Tibial nerve (tissue), 4 donors: ENCODE results near the gene CARD9. TPM values are rescaled to one million over a fixed set of nuclear protein-coding genes. Genes with fewer than 3 reads are reported as not detected.
A peak's percentile ranks its signal among the peaks of the same experiment; 100 is the strongest.
"Not testable (repeated sequence)": the region's sequence is repeated elsewhere in the genome, so short reads cannot be mapped to it uniquely, and the experiment has no call there.

Experiments
- DNase-seq, 2 donors: peaks; one replicate each; pipeline ENCODE4 v3.0.0-alpha.2; 2019; ENCODE audit warnings: low spot score in 2 of 2
- H3K27ac ChIP-seq, 4 donors: fragments of 200-600 bp; sonication (generic) in 3 of 4; one replicate each; pipeline ENCODE4 v1.5.1; 2017 to 2019; ENCODE audit warnings: mild to moderate bottlenecking in 1 of 4
- H3K27me3 ChIP-seq, 2 donors: fragments of 200-600 bp; sonication (generic) in 1 of 2; one replicate each; pipeline versions ENCODE4 v1.5.1 to v1.6.0; 2017 to 2019
- H3K36me3 ChIP-seq, 3 donors: fragments of 200-600 bp; sonication (generic); one replicate each; pipeline ENCODE4 v1.5.1; 2018 to 2019
- H3K4me1 ChIP-seq, 4 donors: fragments of 200-600 bp; sonication (generic) in 3 of 4; one replicate each; pipeline ENCODE4 v1.5.1; 2017 to 2019
- H3K4me3 ChIP-seq, 4 donors: fragments of 200-600 bp; sonication (generic) in 3 of 4; one replicate each; pipeline ENCODE4 v1.5.1; 2017 to 2019; ENCODE audit warnings: mild to moderate bottlenecking in 1 of 4, moderate library complexity in 1 of 4
- H3K9me3 ChIP-seq, 4 donors: fragments of 200-600 bp; sonication (generic) in 3 of 4; one replicate each; pipeline ENCODE4 v1.5.1; 2017 to 2019
- CTCF ChIP-seq, 5 experiments: fragments of 200-600 bp in 3 of 5; fragments of 450-650 bp in 2 of 5; sonication (generic) in 3 of 5; IDR thresholded peaks; one replicate each; pipeline ENCODE4 v1.5.1; 2016 to 2019; ENCODE audit warnings: antibody characterized with exemption in 5 of 5, mild to moderate bottlenecking in 3 of 5, moderate library complexity in 2 of 5
- EP300 ChIP-seq, 2 donors: sonication (generic); formaldehyde crosslinking; IDR thresholded peaks; one replicate each; pipeline ENCODE4 v1.6.1; 2017; ENCODE audit warnings: antibody characterized with exemption in 2 of 2, mild to moderate bottlenecking in 1 of 2
- POLR2A ChIP-seq, 2 donors: fragments of 450-650 bp; IDR thresholded peaks; one replicate each; pipeline ENCODE4 v1.6.1; 2017; ENCODE audit warnings: antibody characterized with exemption in 2 of 2, mild to moderate bottlenecking in 2 of 2, moderate library complexity in 2 of 2
- WGBS, 2 donors: methylation state at CpG; one replicate each; pipeline ENCODE4 v1.1.5; 2018; 5-methylcytosine and 5-hydroxymethylcytosine counted together
- total RNA-seq, 4 donors: library from RNA; depleted of rRNA; stranded (reverse); fragments of >200 nt; gene quantifications; one replicate each; pipeline ENCODE4 v1.1.0, GENCODE V29; 2016

CARD9 gene
- total RNA-seq, 4 donors from 2014 or later: 3.1 to 19.8 (median 3.1) TPM

GRCh38 chr9:136324501-136325300, 48.8 kb downstream of the CARD9 start:
- Histone ChIP-seq H3K27me3 (no peaks in the 10 kb centered on the region), H3K9me3 (peaks cover 0 to 6% (median 0%) of the 10 kb centered on the region in 4 donors), H3K4me3 (no peak overlapping the region), H3K27ac (peak overlapping the region; percentile 26 to 98 (median 90)), H3K36me3 (no peaks in the 10 kb centered on the region), H3K4me1 (peaks cover 0 to 63% (median 46%) of the 10 kb centered on the region in 4 donors)
- DNase-seq: no peak
- WGBS, 2 donors: 71 to 72% methylated on average over 20 to 24 of the region's 24 CpGs
- no peak for TF ChIP-seq EP300 (IDR thresholded peaks at IDR 0.05)

- no peak for DNase-seq
- no peak for TF ChIP-seq POLR2A (IDR thresholded peaks at IDR 0.05)
- Histone ChIP-seq H3K9me3 (peaks cover 0 to 6% (median 0%) of the 10 kb centered on the region in 4 donors), H3K4me3 (no peak overlapping the region), H3K27me3 (no peaks in the 10 kb centered on the region), H3K27ac (peak overlapping the region in 2 of 4 donors; percentile 96 to 98), H3K36me3 (no peaks in the 10 kb centered on the region), H3K4me1 (peaks cover 0 to 49% (median 34%) of the 10 kb centered on the region in 4 donors)
- 71 to 88% methylated on average over 14 to 15 of the region's 17 CpGs for WGBS, 2 donors
Measured at GRCh38 chr9:136323371-136323789, 50.1 kb downstream of the CARD9 start.

- no peak for TF ChIP-seq CTCF (IDR thresholded peaks at IDR 0.05)
- TF ChIP-seq EP300 (IDR thresholded peaks at IDR 0.05): no peak
- TF ChIP-seq POLR2A (IDR thresholded peaks at IDR 0.05): no peak
- H3K4me1 ChIP-seq: peaks cover 0 to 44% (median 28%) of the 10 kb centered on the region in 4 donors
- DNase-seq: no peak
- H3K4me3 ChIP-seq: no peak overlapping the region
- WGBS, 2 donors: 81 to 84% methylated on average over 15 to 23 of the region's 23 CpGs
- H3K27me3 ChIP-seq: no peaks in the 10 kb centered on the region
- no peaks in the 10 kb centered on the region for H3K36me3 ChIP-seq
- peaks cover 0 to 6% (median 0%) of the 10 kb centered on the region in 4 donors for H3K9me3 ChIP-seq
- H3K27ac ChIP-seq: peak overlapping the region in 1 of 4 donors; percentile 96
Measured at GRCh38 chr9:136322756-136323330, 50.6 kb downstream of the CARD9 start.

- H3K4me1 ChIP-seq: peaks cover 0 to 37% (median 21%) of the 10 kb centered on the region in 4 donors
- no peaks in the 10 kb centered on the region for H3K36me3 ChIP-seq
- TF ChIP-seq POLR2A (IDR thresholded peaks at IDR 0.05) (no peak), CTCF (IDR thresholded peaks at IDR 0.05) (no peak), EP300 (IDR thresholded peaks at IDR 0.05) (no peak)
- peaks cover 0 to 6% (median 0%) of the 10 kb centered on the region in 4 donors for H3K9me3 ChIP-seq
- no peak overlapping the region for H3K27ac ChIP-seq
- DNase-seq: no peak
- 80 to 91% methylated on average over 19 of the region's 19 CpGs for WGBS, 2 donors
- no peak overlapping the region for H3K4me3 ChIP-seq
- H3K27me3 ChIP-seq: no peaks in the 10 kb centered on the region
Measured at GRCh38 chr9:136321561-136321960, 51.9 kb downstream of the CARD9 start.

GRCh38 chr9:136320972-136321371, 52.5 kb downstream of the CARD9 start:
- not testable (repeated sequence) for H3K4me3 ChIP-seq, H3K9me3 ChIP-seq, H3K36me3 ChIP-seq, H3K27ac ChIP-seq, H3K27me3 ChIP-seq, DNase-seq
- peaks cover 0 to 31% (median 15%) of the 10 kb centered on the region in 4 donors for H3K4me1 ChIP-seq

GRCh38 chr9:136319955-136320354, 53.5 kb downstream of the CARD9 start:
- not testable (repeated sequence) for H3K27ac ChIP-seq, H3K36me3 ChIP-seq, DNase-seq, H3K4me3 ChIP-seq, H3K27me3 ChIP-seq, H3K9me3 ChIP-seq
- 93 to 98% methylated on average over 3 of the region's 3 CpGs for WGBS, 2 donors
- peaks cover 0 to 21% (median 8%) of the 10 kb centered on the region in 4 donors for H3K4me1 ChIP-seq

GRCh38 chr9:136319244-136319643, 54.2 kb downstream of the CARD9 start:
- not testable (repeated sequence) for H3K27me3 ChIP-seq, DNase-seq, H3K36me3 ChIP-seq, H3K27ac ChIP-seq, H3K4me3 ChIP-seq
- 93 to 95% methylated on average over 14 of the region's 14 CpGs for WGBS, 2 donors
- H3K9me3 ChIP-seq: peaks cover 0 to 16% (median 0%) of the 10 kb centered on the region in 4 donors
- peaks cover 0 to 14% (median 3%) of the 10 kb centered on the region in 4 donors for H3K4me1 ChIP-seq
